ENCODE results near the gene GDF2. TPM values are rescaled to one million over a fixed set of nuclear protein-coding genes. Genes with fewer than 3 reads are reported as not detected.

Gene GDF2
- polyA plus RNA-seq, 1 donor from 2014 or later, result not detected

DNA sequence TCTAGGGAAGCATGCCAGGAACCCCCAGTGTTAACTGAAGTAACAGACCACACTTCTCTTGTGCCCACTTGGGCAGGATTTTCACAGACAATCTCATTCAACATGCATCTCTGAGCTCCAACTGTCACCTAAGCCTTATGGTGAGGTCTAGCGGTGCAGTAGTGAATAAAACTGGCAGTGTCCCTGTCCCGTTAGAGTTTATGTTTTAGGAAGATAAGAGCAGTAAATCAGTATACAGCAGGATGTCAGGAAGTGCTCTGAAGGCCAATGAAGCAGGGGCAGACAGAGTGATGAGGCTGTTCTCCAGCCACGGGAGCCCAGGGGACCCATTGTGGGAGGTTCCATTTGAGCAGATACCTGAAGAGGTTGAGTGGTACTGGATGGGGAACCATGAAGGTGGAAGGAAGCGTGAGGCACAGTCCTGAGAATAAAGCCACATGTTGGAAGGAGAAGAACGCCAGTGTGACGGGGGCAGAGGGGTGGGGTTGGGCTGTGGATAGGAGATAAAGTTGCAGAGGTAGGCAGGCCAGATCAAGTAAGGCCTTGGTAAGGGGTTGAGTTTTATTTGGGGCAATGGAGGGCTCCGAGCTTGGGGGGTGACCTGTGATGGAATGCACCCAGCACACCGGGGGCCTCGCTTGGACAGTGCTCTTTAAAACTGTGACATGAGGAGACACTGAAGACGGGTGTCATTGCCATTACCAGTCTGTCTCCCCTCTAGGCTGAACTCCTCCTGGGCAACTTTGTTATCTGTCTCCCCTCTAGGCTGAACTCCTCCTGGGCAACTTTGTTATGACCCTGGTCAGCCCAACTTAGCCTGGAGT lies 15.7 kb upstream of the GDF2 start:
- Histone ChIP-seq H3K9me3 (ENCODE audit: low read length) (no peaks in the 10 kb centered on the region), H3K9me2 (ENCODE audit: insufficient read depth, low read length) (no peaks in the 10 kb centered on the region), H3K27me3 (ENCODE audit: insufficient read depth, low read depth, low read length) (peaks cover 3% of the 10 kb centered on the region), H3K4me3 (ENCODE audit: low read length) (no peak overlapping the region), H3K4me2 (ENCODE audit: low read length) (no peak overlapping the region), H4K20me1 (ENCODE audit: insufficient read depth) (no peaks in the 10 kb centered on the region), H3K27ac (ENCODE audit: low read length) (no peak overlapping the region), H3F3A (ENCODE audit: insufficient read depth, low read length, poor library complexity, severe bottlenecking) (no peaks in the 10 kb centered on the region), H2AFZ (ENCODE audit: low read depth, low read length) (no peak overlapping the region), H3K9ac (ENCODE audit: low read length) (no peak overlapping the region), H3K79me2 (replicated peaks; ENCODE audit: insufficient read depth, low read length) (no peaks in the 10 kb centered on the region), H3K36me3 (ENCODE audit: insufficient read depth, low read length) (no peaks in the 10 kb centered on the region)
- TF ChIP-seq POLR2AphosphoS5 (IDR thresholded peaks at IDR 0.05) (no peak), EZH2 (IDR thresholded peaks at IDR 0.05; ENCODE audit: borderline replicate concordance, insufficient read depth, low read length, poor library complexity, severe bottlenecking) (no peak), RAD21 (conservative IDR thresholded peaks at IDR 0.05) (no peak), MXI1 (conservative IDR thresholded peaks at IDR 0.05; ENCODE audit: poor library complexity, severe bottlenecking) (no peak), TAF1 (IDR thresholded peaks at IDR 0.05; ENCODE audit: low read depth) (no peak), EP300 (conservative IDR thresholded peaks at IDR 0.05; ENCODE audit: poor library complexity, severe bottlenecking) (no peak), SMC3 (conservative IDR thresholded peaks at IDR 0.05; ENCODE audit: poor library complexity) (no peak)
- TF ChIP-seq, protein P1, sequence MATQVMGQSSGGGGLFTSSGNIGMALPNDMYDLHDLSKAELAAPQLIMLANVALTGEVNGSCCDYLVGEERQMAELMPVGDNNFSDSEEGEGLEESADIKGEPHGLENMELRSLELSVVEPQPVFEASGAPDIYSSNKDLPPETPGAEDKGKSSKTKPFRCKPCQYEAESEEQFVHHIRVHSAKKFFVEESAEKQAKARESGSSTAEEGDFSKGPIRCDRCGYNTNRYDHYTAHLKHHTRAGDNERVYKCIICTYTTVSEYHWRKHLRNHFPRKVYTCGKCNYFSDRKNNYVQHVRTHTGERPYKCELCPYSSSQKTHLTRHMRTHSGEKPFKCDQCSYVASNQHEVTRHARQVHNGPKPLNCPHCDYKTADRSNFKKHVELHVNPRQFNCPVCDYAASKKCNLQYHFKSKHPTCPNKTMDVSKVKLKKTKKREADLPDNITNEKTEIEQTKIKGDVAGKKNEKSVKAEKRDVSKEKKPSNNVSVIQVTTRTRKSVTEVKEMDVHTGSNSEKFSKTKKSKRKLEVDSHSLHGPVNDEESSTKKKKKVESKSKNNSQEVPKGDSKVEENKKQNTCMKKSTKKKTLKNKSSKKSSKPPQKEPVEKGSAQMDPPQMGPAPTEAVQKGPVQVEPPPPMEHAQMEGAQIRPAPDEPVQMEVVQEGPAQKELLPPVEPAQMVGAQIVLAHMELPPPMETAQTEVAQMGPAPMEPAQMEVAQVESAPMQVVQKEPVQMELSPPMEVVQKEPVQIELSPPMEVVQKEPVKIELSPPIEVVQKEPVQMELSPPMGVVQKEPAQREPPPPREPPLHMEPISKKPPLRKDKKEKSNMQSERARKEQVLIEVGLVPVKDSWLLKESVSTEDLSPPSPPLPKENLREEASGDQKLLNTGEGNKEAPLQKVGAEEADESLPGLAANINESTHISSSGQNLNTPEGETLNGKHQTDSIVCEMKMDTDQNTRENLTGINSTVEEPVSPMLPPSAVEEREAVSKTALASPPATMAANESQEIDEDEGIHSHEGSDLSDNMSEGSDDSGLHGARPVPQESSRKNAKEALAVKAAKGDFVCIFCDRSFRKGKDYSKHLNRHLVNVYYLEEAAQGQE (IDR thresholded peaks at IDR 0.05; ENCODE audit: borderline replicate concordance), result no peak
- TF ChIP-seq, protein P2, sequence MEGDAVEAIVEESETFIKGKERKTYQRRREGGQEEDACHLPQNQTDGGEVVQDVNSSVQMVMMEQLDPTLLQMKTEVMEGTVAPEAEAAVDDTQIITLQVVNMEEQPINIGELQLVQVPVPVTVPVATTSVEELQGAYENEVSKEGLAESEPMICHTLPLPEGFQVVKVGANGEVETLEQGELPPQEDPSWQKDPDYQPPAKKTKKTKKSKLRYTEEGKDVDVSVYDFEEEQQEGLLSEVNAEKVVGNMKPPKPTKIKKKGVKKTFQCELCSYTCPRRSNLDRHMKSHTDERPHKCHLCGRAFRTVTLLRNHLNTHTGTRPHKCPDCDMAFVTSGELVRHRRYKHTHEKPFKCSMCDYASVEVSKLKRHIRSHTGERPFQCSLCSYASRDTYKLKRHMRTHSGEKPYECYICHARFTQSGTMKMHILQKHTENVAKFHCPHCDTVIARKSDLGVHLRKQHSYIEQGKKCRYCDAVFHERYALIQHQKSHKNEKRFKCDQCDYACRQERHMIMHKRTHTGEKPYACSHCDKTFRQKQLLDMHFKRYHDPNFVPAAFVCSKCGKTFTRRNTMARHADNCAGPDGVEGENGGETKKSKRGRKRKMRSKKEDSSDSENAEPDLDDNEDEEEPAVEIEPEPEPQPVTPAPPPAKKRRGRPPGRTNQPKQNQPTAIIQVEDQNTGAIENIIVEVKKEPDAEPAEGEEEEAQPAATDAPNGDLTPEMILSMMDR (IDR thresholded peaks at IDR 0.05; ENCODE audit: poor library complexity, severe bottlenecking), result no peak

DNA sequence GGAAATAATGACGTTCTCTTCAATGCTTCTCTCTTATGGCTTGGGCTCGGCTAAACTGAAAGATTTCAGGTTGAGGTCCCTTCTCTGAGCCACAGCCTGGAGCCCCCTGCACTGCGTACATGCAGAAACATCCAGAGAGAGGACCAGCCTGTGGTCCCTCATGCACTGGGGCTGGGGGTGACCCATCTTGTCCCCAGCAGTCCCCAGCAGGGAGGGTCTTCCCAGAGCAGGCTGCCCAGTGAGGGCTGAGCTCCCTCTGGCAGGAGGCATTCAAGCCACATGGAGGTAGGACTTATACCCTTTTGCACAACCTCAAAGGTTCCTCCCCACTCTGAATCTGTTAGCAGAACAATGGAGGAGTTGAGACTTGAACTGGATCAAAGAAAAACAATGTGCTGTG lies 14.9 kb upstream of the GDF2 start:
- no peaks in the 10 kb centered on the region for H3K79me2 ChIP-seq (replicated peaks; ENCODE audit: insufficient read depth, low read length)
- TF ChIP-seq EZH2 (IDR thresholded peaks at IDR 0.05; ENCODE audit: borderline replicate concordance, insufficient read depth, low read length, poor library complexity, severe bottlenecking) (no peak), MXI1 (conservative IDR thresholded peaks at IDR 0.05; ENCODE audit: poor library complexity, severe bottlenecking) (no peak)
- TF ChIP-seq, protein P1 (IDR thresholded peaks at IDR 0.05; ENCODE audit: borderline replicate concordance), result no peak
- TF ChIP-seq, protein P2 (IDR thresholded peaks at IDR 0.05; ENCODE audit: poor library complexity, severe bottlenecking), result no peak
- no peak overlapping the region for H3K27ac ChIP-seq (ENCODE audit: low read length)
- H3K4me2 ChIP-seq (ENCODE audit: low read length), result no peak overlapping the region
- H3K36me3 ChIP-seq (ENCODE audit: insufficient read depth, low read length), result no peaks in the 10 kb centered on the region
- no peaks in the 10 kb centered on the region for H3K9me2 ChIP-seq (ENCODE audit: insufficient read depth, low read length)
- H3K9ac ChIP-seq (ENCODE audit: low read length), result no peak overlapping the region
- H3F3A ChIP-seq (ENCODE audit: insufficient read depth, low read length, poor library complexity, severe bottlenecking), result no peaks in the 10 kb centered on the region
- H4K20me1 ChIP-seq (ENCODE audit: insufficient read depth), result no peaks in the 10 kb centered on the region
- no peak overlapping the region for H2AFZ ChIP-seq (ENCODE audit: low read depth, low read length)
- no peak overlapping the region for H3K4me3 ChIP-seq (ENCODE audit: low read length)
- H3K27me3 ChIP-seq (ENCODE audit: insufficient read depth, low read depth, low read length), result no peaks in the 10 kb centered on the region
- no peaks in the 10 kb centered on the region for H3K9me3 ChIP-seq (ENCODE audit: low read length)

Data from neural cell (in vitro differentiated cells).